Vagina (tissue), 2 donors: ENCODE data around the gene PRKCQ.

Experiments used
- CTCF ChIP-seq, 3 experiments: fragments of 450-650 bp in 2 of 3; fragments of 200-600 bp in 1 of 3; sonication (generic) in 1 of 3; IDR thresholded peaks; one replicate each; pipeline ENCODE4 v1.5.1; 2017 to 2019; ENCODE audit warnings: antibody characterized with exemption in 3 of 3, mild to moderate bottlenecking in 2 of 3, moderate library complexity in 2 of 3
- POLR2A ChIP-seq, 2 donors: fragments of 450-650 bp; IDR thresholded peaks; one replicate each; pipeline ENCODE4 v1.6.1; 2017; ENCODE audit warnings: antibody characterized with exemption in 2 of 2, mild to moderate bottlenecking in 2 of 2, moderate library complexity in 2 of 2
- POLR2AphosphoS5 ChIP-seq, 2 donors: sonication (generic); formaldehyde crosslinking; IDR thresholded peaks; one replicate each; pipeline ENCODE4 v1.9.0; 2017; ENCODE audit warnings: antibody characterized with exemption in 2 of 2, mild to moderate bottlenecking in 2 of 2, low read depth in 1 of 2; ENCODE audit not compliant: insufficient read depth in 1 of 2

DNA sequence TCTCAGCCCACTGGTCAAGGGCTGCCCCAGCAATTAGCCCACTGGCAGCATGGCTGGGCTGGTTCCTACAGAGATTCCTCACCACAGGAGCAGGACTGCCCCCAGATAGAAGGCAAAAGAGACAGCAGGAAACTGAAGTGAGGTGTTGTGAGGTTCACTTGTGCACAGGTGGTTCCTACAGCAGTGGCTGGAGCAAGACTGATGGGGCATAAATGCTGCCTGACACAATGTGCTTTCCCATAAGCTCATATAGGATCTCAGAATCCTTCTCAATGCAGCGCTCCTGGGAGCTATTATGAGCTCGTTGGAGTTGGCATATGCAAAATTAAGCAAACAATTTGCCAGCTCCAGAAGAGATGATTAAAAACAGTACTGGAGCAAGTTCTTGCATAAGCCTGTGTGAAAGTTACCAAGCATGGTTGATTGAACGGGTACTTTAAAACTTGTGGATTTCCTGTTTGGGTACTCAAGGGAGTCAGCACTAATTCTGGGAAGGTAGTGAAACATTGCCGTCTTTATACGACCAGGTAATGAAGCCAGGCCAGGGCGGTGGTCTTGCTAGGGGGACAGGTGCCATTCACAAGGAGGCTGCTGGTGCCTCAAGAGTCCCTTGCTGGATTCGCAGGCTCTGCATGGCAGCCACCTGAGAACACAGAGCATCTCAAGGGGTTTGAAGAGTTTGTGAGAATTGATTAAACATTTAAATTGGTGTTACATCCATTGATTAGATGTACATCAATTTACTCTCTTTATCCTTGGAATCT, 20.3 kb upstream of the PRKCQ start:
- TF ChIP-seq POLR2A (IDR thresholded peaks at IDR 0.05) (no peak), CTCF (IDR thresholded peaks at IDR 0.05) (no peak), POLR2AphosphoS5 (IDR thresholded peaks at IDR 0.05; ENCODE audit: insufficient read depth in 1 of 2, low read depth in 1 of 2) (no peak)
